ENCODE results near the gene STUB1.

Gene STUB1

DNA sequence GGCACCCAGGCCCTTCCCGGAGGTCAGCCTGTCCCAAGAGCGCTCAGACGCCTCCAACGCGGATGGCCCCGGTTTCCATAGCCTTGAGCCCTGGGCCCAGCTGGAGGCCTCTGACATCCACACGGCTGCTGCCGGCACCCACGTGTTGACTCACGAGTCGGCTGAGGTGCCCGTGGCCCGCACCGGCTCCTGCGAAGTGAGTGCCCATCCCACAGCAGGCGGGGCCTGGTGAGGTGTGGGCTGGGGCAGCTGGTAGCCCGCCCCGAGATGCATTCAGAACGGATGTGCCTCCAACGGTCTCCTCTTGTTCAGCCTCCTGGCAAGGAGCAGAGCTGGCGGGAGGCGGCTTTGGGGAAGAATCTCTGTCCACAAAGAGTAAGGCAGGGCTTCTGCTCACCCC lies 28.4 kb upstream of the STUB1 start:
- Mint-ChIP-seq H3K9me3 (no peaks in the 10 kb centered on the region), H3K27me3 (ENCODE audit: low read depth) (no peaks in the 10 kb centered on the region), H3K4me3 (no peak overlapping the region), H3K4me1 (ENCODE audit: low read depth) (peaks cover 5% of the 10 kb centered on the region), H3K36me3 (ENCODE audit: low read depth) (no peaks in the 10 kb centered on the region), H3K27ac (no peak overlapping the region)

DNA sequence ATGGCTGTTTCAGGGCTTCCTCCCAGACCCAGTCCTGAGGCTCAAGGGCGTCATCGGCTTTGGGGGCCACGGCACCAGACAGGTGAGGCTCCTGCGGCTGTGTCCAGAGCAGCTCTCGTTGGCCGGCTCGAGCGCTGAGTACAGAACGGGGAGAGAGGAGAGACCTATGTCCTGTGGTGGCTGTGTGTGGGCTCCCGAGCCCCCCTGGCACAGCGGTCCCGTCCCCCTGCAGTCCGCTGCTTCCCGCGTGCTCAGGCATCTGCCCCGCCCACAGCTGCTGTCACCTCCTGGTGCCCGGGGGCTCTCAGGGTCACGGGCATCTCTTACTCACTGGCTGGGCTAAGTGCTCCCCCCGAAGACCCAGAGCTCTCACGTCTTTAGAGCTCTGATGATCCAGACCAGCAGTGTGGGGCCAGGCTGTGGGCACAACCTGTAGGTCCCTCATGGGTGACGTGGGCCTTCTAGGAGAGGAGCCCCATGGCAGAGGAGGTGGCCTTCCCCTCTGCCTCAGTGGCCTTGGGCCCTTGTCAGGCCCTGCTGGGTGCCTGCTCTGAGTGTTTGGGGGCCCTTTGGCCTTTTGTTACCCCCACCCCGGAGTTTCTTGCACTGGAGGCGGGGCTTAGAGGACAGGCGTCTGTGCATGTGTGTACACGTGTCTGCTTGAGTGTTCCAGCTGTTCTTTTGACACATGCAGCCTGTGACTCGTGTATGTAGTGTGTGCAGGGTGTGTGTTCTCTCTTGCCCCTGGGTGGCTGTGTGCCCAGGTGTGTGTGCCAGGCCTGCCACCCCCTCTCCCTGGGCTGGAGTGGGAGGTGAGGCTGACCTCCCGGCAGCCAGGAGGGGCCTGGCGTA lies 27.5 kb upstream of the STUB1 start:
- H3K36me3 Mint-ChIP-seq (ENCODE audit: low read depth) = no peaks in the 10 kb centered on the region
- peaks cover 5% of the 10 kb centered on the region for H3K4me1 Mint-ChIP-seq (ENCODE audit: low read depth)
- no peaks in the 10 kb centered on the region for H3K27me3 Mint-ChIP-seq (ENCODE audit: low read depth)
- H3K27ac Mint-ChIP-seq = no peak overlapping the region
- no peak overlapping the region for H3K4me3 Mint-ChIP-seq
- no peaks in the 10 kb centered on the region for H3K9me3 Mint-ChIP-seq

DNA sequence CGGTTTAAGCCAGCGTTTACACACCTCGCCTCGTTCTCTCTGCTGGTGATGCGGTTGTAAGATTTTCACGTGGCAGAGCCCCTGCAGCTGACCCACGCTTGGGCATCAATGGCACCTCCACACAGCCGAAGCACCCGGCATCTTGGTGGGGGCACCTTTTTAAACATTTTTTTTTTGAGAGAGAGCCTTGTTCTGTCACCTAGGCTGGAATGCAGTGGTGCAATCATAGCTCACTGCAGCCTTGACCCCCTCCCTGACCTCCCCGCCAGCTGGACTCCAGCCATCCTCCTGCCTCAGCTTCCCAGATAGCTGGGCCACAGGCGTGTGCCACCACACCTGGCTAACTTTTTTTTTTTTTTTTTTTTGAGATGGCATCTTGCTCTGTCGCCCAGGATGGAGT lies 26.2 kb upstream of the STUB1 start:
- no peak overlapping the region for H3K4me3 Mint-ChIP-seq
- H3K36me3 Mint-ChIP-seq (ENCODE audit: low read depth) = no peaks in the 10 kb centered on the region
- H3K27me3 Mint-ChIP-seq (ENCODE audit: low read depth) = no peaks in the 10 kb centered on the region
- no peak overlapping the region for H3K27ac Mint-ChIP-seq
- peaks cover 2% of the 10 kb centered on the region for H3K4me1 Mint-ChIP-seq (ENCODE audit: low read depth)
- no peaks in the 10 kb centered on the region for H3K9me3 Mint-ChIP-seq

DNA sequence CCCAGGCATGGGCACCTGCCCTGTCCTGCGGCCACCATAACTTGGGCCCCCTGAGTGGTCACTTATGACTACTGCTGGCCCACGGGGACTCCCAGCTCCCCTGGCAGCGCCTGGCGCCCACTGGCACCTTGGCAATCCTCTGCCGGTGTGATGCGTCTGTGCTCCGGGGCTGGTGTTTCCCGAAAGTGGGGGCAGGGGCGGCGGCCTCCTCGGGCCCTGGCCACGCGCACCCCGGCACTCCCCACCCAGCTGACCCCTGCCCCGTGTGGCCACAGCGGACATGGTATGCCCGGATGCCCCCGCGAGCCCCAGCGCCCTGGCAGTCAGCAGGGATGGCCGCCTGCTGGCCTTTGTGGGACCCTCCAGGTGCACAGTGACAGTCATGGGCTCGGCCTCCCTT lies 22.7 kb upstream of the STUB1 start:
- Mint-ChIP-seq H3K36me3 (ENCODE audit: low read depth) (no peaks in the 10 kb centered on the region), H3K27me3 (ENCODE audit: low read depth) (no peaks in the 10 kb centered on the region), H3K9me3 (no peaks in the 10 kb centered on the region), H3K4me3 (no peak overlapping the region), H3K4me1 (ENCODE audit: low read depth) (peaks cover 3% of the 10 kb centered on the region), H3K27ac (no peak overlapping the region)

DNA sequence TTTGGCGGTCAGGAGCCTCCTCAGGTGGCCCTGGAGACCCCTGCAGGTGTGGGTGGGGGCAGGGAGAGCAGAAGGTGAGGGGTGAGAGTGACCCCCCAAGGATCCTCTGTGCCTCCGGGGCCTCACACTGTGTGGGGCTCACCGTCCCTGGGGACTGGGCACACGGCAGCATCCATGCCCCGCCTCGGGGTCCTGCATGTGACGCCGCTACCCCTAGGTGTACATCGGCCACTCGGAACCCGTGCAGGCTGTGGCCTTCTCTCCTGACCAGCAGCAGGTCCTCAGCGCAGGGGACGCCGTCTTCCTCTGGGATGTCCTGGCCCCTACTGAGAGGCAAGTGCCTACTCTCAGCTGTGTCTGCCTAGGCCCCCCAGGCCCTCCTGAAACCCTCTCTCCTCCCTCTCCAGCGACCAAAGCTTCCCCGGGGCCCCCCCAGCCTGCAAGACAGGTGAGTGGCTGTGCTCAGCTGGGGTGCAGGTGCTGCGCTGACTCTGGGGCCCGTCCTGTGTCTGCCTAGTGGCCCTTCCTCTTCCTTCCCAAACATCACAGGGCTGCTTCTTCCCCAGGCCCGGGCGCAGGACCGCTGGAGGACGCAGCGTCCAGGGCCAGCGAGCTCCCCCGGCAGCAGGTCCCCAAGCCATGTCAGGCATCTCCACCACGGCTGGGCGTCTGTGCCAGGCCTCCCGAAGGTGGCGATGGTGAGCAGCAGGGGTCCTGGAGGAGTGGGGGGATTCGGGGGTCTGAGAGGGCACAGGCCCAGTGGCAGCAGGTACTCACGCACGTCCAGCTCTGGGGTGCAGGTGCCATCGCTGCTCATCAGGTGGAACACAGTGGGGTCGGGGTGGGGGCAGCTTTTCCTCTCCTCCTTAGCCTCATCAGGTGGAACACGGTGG lies 21.3 kb upstream of the STUB1 start:
- H3K4me1 Mint-ChIP-seq (ENCODE audit: low read depth) = peaks cover 3% of the 10 kb centered on the region
- no peak overlapping the region for H3K4me3 Mint-ChIP-seq
- H3K27me3 Mint-ChIP-seq (ENCODE audit: low read depth) = no peaks in the 10 kb centered on the region
- no peaks in the 10 kb centered on the region for H3K9me3 Mint-ChIP-seq
- no peak overlapping the region for H3K27ac Mint-ChIP-seq
- H3K36me3 Mint-ChIP-seq (ENCODE audit: low read depth) = no peaks in the 10 kb centered on the region

DNA sequence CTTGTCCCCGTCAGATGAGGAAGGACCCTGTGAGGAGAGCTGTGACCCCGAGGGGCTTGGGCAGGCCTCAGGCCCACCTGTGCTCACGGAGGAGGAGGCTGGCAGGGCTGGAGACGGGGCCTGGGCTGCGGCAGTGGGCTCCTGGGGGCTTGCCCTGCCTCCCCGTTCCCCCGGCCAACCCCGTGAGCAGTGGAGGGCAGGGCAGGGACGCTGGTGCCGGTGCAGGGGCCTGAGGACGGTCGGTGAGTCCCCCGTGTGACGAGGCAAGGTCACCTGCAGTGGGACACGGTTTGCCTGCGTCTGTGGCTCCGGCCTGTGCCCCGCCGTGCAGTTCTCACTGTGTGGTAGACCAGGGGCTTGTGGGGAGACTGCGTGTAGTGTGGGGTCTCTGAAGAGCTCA lies 20.6 kb upstream of the STUB1 start:
- Mint-ChIP-seq H3K4me1 (ENCODE audit: low read depth) (peaks cover 3% of the 10 kb centered on the region), H3K27me3 (ENCODE audit: low read depth) (no peaks in the 10 kb centered on the region), H3K36me3 (ENCODE audit: low read depth) (no peaks in the 10 kb centered on the region), H3K27ac (no peak overlapping the region), H3K4me3 (no peak overlapping the region), H3K9me3 (no peaks in the 10 kb centered on the region)

DNA sequence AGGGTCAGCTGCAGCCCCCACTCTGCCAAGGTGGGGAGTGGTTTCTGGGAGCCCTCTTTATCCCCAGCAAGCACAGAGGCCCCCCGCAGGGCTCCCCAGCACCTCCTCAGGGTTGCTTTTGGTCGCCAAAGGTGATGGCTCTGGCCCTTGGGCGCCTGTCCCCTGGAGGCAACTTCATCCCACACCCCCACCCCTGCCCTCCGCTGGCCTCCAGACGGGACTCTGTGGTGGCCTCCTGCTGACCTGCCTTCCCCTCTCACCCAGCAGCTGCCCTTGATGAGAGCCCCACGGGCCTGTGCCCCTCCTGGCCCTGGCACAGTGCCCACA lies 20.1 kb upstream of the STUB1 start:
- Mint-ChIP-seq H3K27ac (no peak overlapping the region), H3K9me3 (no peaks in the 10 kb centered on the region), H3K4me1 (ENCODE audit: low read depth) (peaks cover 3% of the 10 kb centered on the region), H3K4me3 (no peak overlapping the region), H3K27me3 (ENCODE audit: low read depth) (no peaks in the 10 kb centered on the region), H3K36me3 (ENCODE audit: low read depth) (no peaks in the 10 kb centered on the region)

DNA sequence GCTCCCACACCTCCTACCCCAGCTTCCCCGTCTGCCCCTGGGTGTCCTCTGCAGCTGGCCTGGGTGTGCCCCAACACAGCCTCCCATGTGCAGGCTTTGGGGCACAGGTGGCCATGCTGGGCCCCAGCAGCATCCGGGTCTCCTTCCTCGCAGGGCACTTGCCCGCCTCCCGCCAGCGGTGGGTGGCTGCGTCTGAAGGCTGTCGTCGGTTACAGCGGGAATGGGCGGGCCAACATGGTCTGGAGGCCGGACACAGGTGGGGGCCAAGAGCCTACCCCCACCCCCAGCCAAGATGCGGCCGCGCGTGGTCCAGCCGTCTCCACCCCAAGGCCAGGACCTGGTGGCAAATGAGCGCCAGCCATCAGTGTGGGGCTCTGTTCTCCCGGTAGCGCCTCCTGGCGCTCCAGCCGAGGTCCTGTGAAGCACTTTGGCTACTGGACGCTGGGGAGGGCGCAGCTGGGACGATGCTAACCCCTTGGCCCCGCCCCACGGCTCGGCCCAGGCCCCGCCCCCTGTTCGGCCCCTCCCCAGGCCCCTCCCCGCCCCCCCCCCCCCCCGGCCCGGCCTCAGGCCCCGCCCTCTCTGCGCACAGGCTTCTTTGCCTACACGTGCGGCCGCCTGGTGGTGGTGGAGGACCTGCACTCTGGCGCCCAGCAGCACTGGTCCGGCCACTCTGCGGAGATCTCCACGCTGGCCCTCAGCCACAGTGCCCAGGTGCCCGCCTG lies 19.6 kb upstream of the STUB1 start:
- peaks cover 3% of the 10 kb centered on the region for H3K4me1 Mint-ChIP-seq (ENCODE audit: low read depth)
- no peaks in the 10 kb centered on the region for H3K27me3 Mint-ChIP-seq (ENCODE audit: low read depth)
- H3K27ac Mint-ChIP-seq = no peak overlapping the region
- H3K4me3 Mint-ChIP-seq = no peak overlapping the region
- H3K9me3 Mint-ChIP-seq = no peaks in the 10 kb centered on the region
- no peaks in the 10 kb centered on the region for H3K36me3 Mint-ChIP-seq (ENCODE audit: low read depth)

DNA sequence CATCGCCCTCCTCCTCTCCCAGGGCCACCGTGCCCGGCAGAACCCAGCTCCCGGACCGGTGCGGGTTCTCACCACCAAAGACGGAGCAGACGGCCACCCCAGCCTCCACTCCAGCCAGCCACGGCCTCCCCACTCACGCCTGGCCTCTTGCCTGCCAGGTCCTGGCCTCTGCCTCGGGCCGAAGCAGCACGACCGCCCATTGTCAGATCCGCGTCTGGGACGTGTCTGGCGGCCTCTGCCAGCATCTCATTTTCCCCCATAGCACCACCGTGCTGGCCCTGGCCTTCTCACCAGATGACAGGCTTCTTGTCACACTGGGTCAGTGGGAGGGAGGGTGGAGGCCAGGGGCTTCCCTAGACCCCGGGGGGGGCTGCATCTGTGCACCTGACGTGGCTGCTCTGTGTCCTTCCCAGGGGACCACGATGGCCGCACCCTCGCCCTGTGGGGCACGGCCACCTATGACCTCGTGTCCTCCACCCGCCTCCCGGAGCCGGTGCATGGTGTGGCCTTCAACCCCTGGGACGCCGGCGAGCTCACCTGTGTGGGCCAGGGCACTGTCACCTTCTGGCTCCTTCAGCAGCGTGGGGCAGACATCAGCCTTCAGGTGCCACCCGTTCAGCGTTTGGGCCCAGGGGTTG lies 18.9 kb upstream of the STUB1 start:
- peaks cover 3% of the 10 kb centered on the region for H3K4me1 Mint-ChIP-seq (ENCODE audit: low read depth)
- H3K4me3 Mint-ChIP-seq = no peak overlapping the region
- no peaks in the 10 kb centered on the region for H3K27me3 Mint-ChIP-seq (ENCODE audit: low read depth)
- H3K9me3 Mint-ChIP-seq = no peaks in the 10 kb centered on the region
- no peaks in the 10 kb centered on the region for H3K36me3 Mint-ChIP-seq (ENCODE audit: low read depth)
- no peak overlapping the region for H3K27ac Mint-ChIP-seq

DNA sequence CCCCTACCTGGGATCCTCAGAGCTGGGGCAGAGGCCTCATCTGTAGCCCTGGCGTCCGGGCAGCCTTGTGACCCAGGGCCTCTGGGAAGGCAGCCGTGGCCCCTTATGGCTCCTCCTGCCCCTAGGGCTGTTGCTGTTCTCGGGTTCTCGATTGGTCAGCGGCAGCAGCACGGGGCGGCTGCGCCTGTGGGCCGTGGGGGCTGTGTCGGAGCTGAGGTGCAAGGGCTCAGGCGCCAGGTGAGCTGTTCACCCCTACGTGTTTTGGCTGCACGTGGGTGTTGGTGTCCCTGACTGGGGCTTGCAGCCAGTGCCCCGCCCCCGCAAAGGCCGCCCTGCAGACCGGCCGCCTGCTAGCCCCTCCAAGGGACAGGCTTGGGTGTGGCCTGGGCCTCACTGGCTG lies 18.1 kb upstream of the STUB1 start:
- no peaks in the 10 kb centered on the region for H3K9me3 Mint-ChIP-seq
- H3K4me1 Mint-ChIP-seq (ENCODE audit: low read depth) = peaks cover 3% of the 10 kb centered on the region
- H3K4me3 Mint-ChIP-seq = no peak overlapping the region
- no peaks in the 10 kb centered on the region for H3K27me3 Mint-ChIP-seq (ENCODE audit: low read depth)
- H3K36me3 Mint-ChIP-seq (ENCODE audit: low read depth) = no peaks in the 10 kb centered on the region
- no peak overlapping the region for H3K27ac Mint-ChIP-seq

DNA sequence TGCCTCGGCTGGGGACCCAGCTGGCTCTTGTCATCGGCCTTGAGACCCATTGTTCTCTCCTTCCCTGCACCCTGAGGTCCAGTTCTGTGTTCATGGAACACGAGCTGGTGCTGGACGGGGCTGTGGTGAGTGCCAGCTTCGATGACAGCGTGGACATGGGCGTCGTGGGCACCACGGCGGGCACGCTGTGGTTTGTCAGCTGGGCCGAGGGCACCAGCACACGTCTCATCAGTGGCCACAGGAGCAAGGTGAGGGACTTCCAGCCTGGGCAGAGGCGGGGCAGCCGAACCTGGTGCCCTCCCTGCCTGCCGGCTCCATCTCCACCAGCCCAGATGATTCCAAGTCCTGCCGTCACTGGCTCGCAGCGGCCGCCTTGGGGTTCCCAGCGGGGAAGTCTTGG lies 17.6 kb upstream of the STUB1 start:
- Mint-ChIP-seq H3K27ac (no peak overlapping the region), H3K9me3 (no peaks in the 10 kb centered on the region), H3K4me1 (ENCODE audit: low read depth) (peaks cover 3% of the 10 kb centered on the region)

DNA sequence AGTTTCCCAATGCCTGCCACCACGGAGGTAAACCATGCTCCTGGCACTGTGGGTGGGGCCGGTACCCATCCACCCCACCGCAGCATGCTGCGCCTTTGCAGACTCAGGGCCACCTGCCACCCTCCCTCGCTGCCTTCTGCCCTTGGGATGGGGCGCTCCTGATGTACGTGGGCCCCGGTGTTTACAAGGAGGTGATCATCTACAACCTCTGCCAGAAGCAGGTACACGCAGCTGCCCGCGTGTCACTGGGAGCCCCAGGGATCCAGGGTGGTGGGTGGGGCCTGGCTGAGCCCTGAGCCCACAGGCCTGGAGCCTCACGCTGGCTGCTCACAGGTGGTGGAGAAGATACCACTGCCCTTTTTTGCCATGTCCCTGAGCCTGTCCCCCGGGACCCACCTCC lies 13.6 kb upstream of the STUB1 start:
- Mint-ChIP-seq H3K9me3 (no peaks in the 10 kb centered on the region), H3K36me3 (ENCODE audit: low read depth) (no peaks in the 10 kb centered on the region), H3K4me1 (ENCODE audit: low read depth) (peaks cover 6% of the 10 kb centered on the region), H3K27ac (no peak overlapping the region), H3K4me3 (no peak overlapping the region), H3K27me3 (ENCODE audit: low read depth) (no peaks in the 10 kb centered on the region)

More for the DNA sequence above, 17.6 kb upstream of the STUB1 start:
- no peaks in the 10 kb centered on the region for H3K36me3 Mint-ChIP-seq (ENCODE audit: low read depth)
- no peak overlapping the region for H3K4me3 Mint-ChIP-seq
- no peaks in the 10 kb centered on the region for H3K27me3 Mint-ChIP-seq (ENCODE audit: low read depth)

DNA sequence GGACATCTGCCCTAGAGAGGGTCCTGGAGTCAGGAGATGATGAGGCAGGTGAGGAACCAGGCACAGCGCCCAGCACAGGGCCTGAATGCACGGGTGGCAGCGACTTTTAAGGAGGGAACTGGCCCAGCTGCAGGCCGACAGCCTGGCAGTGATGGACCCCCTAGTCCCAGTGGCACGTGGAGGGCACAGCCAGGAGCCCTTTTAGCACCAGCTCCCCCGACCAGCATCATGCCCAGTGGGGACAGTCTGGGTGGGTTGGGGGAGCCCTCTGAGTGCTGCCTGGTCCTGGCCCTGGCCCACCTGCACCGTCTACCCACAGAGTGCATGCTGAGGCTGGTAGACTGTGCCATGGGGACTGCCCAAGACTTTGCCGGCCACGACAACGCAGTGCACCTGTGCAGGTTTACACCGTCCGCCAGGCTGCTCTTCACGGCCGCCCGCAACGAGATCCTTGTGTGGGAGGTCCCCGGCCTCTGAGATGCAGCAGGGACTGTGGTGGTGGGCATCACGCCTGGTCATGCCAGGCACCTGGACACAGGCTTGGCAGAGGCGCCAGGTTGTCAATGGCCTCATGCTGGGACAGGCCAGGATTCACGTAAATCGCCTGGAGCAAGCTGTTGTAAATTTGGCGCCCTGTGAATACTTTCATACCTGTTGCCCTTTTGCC lies 13.0 kb upstream of the STUB1 start:
- H3K9me3 Mint-ChIP-seq = no peaks in the 10 kb centered on the region
- peak overlapping the region; percentile 77 for H3K4me3 Mint-ChIP-seq
- H3K36me3 Mint-ChIP-seq (ENCODE audit: low read depth) = no peaks in the 10 kb centered on the region
- H3K4me1 Mint-ChIP-seq (ENCODE audit: low read depth) = peaks cover 6% of the 10 kb centered on the region
- H3K27ac Mint-ChIP-seq = peak overlapping the region; percentile 82
- H3K27me3 Mint-ChIP-seq (ENCODE audit: low read depth) = no peaks in the 10 kb centered on the region

Measured in T-helper 1 cell treated with Interleukin-12 subunit alpha and Interleukin-12 subunit beta and Interleukin-4 antibody, amounts not matched to agents 30 μg/mL and 1 μg/mL, for 36 hours (primary cell).